GM21423 (cell line): ENCODE results near the gene BEND3.
A peak's percentile ranks its signal among the peaks of the same experiment; 100 is the strongest.
"Not testable (repeated sequence)": the region's sequence is repeated elsewhere in the genome, so short reads cannot be mapped to it uniquely, and the experiment has no call there.

Source experiments
- ATAC-seq: cut with Tn5 transposase; IDR thresholded peaks from one replicate; pipeline ENCODE4 v1.9.1; 2021; ENCODE audit warnings: mild to moderate bottlenecking, moderate library complexity; ENCODE audit not compliant: unreplicated experiment

Gene BEND3

DNA sequence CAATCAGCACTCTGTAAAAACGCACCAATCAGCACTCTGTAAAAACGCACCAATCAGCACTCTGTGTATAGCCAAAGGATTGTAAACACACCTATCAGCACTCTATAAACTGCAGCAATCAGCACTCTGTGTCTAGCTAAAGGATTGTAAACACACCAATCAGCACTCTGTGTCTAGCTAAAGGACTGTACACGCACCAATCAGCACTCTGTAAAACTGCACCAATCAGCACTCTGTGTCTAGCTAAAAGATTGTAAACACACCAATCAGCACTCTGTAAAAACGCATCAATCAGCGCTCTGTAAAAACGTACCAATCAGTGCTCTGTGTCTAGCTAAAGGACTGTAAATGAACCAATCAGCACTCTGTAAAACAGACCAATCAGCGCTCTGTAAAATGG, 30.9 kb downstream of the BEND3 start:
- ATAC-seq = not testable (repeated sequence)

DNA sequence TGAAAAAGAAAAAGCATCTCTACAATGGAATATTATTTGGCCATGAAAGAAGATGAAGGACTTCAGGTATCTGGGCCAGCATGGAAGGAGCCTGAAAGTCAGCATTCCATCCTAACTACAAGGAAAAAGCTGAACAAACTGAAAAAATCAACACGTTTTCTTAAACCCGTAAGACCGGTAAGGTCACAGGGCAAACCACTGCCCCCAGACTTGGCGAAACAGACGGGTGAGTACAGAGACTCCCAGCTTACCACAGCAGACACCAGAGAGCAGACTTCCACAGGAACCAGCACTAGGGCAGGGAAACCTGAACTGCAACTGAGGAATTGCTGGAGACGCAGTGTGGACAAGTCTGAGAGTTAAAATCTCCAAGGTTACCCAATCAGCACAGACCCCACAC, 31.4 kb downstream of the BEND3 start:
- no peak for ATAC-seq

DNA sequence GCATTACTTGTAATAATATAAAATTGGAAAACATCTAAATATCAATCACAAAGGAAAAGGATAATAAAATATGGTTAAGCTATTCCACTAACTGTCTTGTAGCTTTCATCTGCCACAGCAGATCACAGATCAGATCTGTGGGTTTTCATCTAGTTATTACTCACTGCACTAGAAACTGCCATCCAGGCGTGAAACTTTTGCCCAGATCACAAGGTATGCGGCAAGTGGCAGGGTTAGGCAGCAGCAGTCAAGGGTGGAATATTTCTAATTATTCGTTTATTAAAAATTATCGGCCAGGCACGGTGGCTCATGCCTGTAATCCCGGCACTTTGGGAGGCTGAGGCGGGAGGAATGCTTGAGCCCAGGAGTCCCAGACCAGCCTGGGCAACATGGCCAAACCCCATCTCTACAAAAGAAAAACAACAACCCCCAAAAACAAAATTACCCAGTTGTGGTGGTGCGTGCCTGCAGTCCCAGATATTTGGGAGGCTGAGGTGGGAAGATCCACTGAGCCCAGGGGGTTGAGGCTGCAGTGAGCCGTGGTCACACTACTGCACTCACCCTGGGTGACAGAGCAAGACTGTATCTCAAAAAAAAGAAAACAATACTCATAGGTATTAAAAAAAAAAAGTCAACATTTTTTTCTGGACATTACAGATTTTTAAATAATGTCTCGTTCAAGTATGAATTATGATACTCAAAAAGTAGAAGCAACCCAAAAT, 32.1 kb downstream of the BEND3 start:
- peak; percentile 88 for ATAC-seq

DNA sequence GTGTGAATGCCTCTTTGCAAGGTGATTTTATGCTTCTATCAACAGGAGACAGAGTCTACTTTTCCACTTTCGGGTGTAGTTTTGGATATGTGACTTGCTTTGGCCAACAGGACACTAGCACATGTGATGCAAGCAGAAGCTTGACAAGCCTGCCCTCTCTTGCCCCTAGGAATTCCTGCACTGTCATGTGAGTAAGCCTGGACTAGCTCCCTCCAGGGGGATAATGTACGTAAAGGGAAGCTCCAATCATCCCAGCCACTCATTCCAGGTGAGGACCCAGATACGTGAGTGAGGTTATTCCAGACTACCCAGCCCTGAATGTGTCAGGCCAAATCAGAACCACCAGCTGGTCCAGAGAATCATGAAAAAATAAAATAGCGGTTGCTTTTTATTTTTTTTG, 33.3 kb downstream of the BEND3 start:
- no peak for ATAC-seq

DNA sequence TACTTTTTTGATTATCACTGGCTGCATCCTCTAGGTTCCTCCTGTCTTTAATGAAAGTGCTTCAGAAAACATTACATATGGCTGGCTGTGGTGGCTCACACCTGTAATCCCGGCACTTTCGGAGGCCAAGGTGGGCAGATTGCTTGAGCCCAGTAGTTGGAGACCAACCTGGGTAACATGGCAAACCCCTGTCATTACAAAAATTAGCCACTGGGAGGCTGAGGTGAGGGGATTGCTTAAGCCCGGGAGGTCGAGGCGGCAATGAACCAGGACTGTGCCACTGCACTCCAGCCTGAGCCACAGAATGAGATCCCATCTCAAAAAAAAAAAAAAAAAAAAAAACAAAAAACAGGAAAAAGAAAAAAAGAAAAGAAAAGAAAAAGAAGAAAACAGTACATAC, 35.3 kb downstream of the BEND3 start:
- no peak for ATAC-seq

DNA sequence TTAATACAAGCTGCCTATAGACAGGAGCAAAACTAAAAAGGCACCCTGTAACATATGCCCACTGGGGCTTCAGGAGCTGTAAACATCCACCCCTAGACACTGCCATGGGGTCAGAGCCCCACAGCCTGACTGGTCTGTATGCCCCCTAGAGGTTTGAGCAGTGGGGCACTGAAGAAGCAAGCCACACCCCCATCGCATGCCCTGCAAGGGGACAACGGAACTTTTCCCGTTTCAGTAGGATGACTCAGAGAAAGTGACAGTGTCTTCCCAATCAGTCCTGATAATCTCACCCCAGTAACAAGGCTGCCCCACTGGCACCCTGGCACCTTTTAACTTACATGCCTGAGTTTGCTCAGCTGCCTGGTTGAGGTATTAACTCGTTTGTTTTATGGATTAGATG, 35.9 kb downstream of the BEND3 start:
- no peak for ATAC-seq

DNA sequence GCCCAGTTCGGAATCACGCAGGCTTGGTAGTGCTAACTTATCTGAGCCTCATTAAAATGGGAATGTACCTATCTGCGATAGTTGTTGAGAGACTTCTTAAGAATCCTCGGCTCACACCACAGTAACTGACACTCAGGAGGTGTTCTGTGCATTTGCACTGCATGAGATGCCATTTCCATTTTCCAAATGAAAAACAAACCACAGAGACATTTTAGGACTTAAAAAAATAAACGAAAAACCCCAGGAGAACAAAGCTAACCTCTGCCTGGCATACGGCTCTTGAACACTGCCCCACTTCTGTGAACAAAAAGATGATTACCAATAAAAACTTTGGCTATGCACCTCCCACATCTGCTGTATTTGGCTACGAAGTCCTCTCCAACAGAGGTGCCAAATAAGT, 37.6 kb downstream of the BEND3 start:
- no peak for ATAC-seq

DNA sequence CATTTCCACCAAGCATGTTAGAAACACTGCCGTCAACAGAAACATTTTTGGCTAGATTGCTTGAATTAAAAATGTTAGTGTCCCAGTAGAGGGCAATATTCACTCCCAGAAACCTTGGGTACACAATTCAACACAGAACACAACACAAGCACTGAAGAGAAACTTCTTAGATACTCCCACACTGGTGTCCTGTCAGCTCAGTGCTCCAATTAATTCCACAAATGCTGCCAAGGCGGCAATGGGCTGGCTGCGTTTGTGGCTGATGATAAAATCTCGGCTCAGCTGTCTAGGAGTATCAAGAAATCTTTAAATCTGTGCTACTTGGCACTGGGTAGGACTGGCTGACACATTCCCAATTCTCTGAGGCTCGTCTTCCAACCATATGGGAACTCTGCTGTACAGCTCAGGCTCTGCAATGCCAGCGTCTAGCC, 39.3 kb downstream of the BEND3 start:
- no peak for ATAC-seq

DNA sequence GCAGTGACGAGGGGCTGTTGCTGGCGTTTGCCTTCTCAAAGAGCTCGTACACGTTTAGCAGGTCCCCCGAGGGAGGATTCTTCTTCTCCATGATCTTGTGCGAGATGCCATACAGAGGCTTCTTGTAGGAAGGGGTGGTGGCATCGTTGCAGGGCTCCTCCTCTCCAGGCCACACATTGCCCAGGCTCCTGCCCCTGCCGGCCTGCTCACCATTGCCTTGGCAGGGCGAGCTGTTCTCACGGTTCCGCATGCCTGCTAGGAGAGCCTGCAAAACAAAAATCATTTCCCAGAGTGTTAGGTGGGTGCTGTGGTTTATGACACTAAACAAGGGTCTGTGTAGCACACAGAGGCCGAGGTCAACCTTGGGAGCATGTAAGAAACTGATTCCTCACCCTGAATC, 44.6 kb downstream of the BEND3 start:
- no peak for ATAC-seq

DNA sequence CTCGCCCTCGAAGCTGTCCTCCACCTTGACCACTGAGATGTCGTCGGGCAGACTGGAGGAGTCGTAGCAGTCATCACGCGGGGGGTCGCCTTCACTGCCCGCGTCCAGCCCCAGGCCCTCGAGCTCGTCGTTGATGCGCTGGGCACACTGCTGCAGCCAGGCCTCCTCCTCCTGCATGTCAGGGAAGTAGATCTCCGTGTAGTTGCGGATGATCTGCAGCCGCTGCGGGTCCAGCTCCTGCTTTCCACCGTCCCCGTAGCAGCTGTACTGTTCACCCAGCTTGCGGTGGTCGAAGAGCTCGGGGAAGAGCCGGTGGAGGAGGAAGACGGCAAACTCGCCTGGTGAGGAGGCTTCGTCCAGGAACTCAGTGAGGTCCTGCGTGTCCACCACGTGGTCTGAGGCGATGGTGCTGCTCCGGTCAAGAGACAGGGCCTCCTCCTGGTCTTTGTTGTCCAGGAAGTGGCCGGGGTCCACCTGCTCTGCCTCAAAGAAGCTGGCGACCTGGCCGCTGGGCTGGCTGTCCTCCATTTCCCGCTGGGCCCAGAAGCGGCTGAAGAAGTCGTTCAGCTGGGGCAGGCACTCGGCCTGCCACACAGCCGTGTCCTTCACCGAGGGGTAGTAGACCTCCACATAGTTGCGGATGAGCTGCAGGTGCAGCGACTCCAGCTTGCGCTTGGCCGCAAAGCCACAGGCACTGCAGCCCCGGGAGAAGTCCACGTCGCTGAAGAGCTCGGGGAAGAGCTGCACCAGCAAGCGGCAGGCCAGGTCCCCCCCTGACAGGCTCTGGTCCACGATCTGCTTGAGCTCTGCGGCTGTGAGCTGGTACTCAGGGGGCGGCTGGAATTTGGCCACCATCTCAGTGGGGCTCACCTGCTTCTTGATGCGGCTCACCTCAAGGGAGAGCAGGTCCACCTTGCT, 45.4 kb downstream of the BEND3 start:
- no peak for ATAC-seq

DNA sequence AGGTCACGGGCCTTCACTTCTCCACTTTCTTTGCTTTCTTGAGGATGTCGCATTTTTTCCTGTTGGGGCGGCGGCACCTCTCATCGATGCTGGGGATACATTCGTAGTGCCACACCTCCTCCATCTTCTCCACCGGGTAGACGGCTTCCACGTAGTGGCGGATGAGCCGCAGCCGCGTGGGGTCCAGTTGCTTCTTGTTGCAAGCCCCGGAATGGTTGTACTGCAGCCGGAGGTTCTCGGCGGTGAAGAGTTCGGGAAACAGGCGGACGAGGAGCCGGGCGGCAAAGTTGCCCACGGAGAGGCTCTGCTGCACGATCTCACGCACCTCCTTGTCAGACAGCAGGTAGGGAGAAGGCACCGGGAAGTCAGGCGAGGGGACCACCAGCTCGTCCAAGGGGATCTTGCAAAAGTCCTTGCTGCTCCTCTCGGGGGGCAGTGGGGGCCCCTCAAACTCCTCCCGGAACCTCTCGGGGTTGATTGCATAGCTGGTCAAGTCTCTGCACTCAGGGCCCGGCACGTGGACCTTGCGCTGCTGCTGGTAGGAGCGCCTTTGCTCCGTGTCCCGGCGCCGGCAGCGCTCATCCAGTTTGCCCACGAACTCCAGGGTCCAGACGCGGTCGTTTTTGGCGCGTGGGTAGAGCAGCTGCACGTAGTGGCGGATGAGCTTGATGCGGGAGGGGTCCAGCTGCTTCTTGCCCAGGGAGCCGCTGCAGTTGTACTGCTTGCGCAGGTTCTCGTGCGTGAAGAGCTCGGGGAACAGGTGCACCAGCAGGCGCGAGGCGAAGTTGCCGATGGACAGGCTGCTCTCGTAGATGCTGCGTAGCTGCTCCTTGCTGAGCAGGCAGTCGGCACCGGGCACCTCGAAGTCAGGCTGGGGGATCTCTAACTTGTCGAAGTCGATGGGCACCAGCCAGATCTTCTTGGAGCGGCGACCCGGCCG, 46.4 kb downstream of the BEND3 start:
- ATAC-seq = no peak

DNA sequence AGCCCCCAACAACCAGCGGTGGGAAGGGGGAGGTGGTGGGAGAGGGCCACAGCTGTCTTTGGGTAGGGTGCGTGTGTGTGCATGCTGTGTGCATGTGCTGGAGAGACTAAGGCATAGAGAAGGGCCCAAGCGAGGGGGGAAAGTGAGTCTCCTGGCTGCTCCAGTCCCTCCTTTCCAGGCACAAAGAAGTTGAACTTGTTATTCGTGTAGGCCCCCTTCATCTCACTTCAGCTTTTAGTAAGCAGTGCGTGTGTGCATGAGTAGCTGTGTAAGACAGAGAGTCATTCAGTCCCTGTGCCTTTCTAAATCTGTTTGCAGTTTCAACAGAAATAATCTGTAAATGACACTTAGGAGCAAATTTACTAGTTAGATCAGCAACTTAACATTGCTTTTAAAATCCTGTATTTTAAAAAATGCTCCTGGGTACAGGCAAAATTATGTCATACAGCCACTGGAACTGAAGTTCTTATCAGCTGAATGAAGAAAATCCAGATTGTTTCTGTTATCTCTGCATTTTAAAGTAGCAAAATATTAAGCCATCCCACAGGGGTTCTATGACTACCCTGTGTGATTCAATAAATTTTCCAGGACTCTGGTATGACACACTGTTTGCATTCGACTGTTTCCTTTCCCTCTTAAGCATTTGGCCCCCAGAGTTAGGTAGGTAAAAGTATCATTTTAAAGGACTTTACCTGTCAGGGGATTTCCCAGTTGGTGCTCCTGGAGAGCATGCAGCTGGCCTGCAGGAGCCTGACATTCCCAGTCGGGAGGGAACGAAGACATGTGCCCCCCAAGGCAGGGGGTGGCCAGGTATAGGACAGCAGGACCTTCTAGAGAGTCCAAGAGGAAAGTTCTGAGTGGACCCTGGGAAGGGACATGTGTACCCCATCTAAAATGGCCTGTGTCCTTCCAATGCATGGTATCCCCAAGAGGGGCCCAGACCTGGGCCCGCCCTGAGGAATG, 48.3 kb downstream of the BEND3 start:
- no peak for ATAC-seq

DNA sequence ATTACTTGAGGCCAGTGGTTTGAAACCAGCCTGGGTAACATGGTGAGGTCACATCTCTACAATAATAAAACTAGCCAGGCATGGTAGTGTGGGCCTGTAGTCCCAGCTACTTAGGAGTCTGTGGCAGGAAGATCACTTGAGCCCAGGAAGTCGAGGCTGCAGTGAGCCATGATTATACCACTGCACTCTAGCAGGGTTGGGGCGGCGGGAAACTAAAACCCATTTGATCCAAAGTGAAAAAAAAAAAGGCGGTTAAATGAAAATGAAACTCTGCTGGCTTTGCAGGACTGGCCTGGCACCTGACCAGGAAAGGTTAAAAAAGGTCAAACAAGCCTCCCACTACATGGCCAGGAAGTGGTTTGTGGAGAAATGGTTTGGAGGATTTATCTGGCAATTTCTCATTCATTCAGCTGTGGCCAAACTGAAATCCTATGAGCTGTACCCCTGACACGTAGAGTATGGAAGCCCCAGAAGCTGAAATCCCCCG, 50.7 kb downstream of the BEND3 start:
- no peak for ATAC-seq

DNA sequence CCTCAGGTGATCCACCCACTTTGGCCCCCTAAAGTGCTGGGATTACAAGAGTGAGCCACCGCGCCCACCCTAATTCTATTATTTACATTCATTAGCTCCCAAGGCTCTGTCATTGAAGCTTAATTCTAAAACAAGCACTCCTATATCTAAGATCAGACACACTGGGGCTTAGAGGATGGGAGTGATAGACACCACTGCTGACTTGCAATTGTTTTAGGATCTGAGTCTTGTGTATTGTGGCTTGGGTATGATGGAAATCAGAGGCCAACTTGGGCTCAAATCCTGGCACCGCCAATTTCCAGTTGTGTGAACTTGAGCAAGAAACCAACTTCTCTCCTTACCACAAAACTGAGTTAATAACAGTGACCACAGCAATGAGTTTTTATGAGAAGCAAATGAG, 52.6 kb downstream of the BEND3 start:
- no peak for ATAC-seq

DNA sequence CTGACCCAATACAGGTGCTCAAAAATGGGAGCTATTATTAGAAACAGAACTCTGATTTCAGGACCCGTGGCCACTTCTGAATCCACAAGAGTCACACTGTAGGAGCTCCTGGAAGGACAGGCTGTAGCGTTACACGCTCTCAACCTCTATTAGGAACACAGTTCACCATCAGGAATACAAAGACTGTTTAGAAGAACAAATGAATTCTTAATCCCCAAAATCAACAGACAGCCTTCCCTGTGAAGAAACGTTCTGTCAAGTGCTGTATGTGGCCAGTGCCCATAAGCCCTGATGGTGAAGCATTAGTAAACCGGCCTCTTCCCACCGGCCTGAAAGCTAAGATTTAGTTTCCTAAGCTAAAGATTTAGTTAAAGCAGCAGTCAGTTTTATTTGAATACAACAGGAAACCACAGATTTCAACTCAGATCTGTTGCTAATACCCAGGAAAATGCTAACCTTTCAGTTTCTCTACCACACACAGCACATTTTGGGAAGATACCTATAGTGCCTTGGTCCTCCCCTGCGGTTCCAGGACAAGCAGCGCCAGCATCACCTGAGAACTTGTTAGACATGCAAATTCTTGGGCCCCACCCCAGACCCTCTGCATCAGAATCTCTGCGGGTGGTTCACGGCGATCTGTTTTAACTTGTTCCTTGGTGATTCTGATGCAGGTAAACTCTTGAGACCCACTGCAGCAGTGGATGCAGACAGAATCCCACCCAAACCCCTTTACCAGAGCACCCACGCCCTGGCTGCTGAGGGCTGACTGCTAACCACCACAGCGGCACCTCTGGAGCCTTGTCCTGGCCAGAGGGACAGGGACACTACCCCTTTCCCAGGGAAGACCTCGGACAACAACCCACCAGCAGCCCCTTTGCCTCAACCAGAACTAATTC, 53.9 kb downstream of the BEND3 start:
- peak; percentile 66 for ATAC-seq

DNA sequence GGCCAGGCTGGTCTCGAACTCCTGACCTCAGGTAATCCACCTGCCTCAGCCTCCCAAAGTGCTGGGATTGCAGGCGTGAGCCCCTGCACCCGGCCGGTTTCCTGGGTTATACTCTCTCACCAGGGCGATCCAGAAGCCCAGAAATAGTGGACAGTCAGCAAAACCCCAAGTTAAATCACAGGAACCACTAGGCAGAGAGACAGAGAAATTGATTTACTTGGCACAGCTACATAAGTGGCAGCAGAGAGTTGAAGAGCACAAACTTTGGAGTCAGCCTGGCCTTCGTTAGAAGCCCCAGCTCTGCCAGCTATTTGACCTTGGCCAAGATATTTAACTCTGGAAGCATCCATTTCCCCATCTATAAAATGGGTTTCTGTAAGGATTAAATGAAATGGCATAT, 54.6 kb downstream of the BEND3 start:
- ATAC-seq = no peak

DNA sequence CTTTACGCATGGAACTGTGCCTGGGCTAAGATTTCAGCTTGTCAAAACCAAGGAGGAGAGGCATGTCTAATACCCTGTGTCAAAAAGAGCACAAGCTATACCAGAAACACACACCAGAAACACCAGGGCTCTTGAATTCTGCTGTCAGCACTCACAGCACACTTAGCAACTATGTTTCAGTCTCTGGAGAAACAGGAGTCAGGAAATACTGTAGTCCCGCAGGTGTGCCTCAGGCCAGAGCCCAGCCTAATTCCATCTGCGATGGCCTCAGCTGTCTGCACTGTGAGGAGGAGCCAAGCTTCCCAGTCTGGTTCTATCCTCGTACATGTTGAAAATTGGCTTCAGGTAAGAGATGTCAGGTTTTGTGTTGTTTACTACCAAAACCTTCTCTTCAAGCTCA, 55.7 kb downstream of the BEND3 start:
- ATAC-seq = no peak

DNA sequence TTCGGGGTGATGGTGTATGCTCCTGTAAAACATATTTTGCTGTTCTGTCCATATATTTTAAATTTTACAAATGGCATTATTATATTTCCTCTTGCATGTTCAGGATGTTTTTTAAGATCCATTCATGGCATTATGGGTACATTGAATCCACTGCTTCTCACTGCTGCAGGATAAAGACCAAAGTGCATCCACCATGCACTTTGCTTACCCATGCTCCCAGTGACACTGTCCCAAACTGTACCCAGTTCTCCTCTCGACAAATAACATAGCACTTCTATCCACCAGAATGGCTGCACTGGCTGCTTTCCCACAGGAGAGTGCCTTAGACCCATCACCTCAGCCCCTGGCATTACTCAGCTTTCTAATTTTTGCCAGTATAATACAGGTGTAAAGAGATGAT, 57.6 kb downstream of the BEND3 start:
- ATAC-seq = no peak

DNA sequence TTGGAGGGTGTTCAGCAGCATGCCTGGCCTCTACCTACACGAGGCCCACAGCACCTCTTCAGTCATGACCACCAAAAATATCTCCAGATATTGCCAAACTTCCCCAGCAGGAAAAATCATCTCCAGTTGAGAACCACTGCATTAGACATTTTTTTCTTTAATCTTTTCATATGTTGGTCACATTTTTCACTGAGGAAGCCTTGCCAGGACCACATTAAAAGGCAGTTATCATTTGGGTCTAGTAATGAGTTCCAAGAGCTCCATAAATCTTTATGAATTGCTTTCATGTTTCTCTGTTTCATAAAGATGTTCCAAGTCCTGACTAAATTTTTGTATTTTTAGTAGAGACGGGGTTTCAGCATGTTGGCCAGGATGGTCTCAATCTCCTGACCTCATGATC, 58.5 kb downstream of the BEND3 start:
- ATAC-seq = no peak
